ENCODE measurements around the gene BROX.

- TF ChIP-seq CTCF (optimal IDR thresholded peaks at IDR 0.05 in 1 of 3, IDR thresholded peaks at IDR 0.05 in 1 of 3, conservative IDR thresholded peaks at IDR 0.05 in 1 of 3; ENCODE audit: extremely low read depth in 1 of 3, insufficient read depth in 2 of 3, low read length in 3 of 3) (no peak), EZH2 (IDR thresholded peaks at IDR 0.05; ENCODE audit: low read length) (no peak)
Observed at GRCh38 chr1:222670110-222670509, 42.3 kb upstream of the BROX start.

Data from keratinocyte (primary cell).